RWPE2 (cell line): ENCODE measurements around the gene TTC21A.
A peak's percentile ranks its signal among the peaks of the same experiment; 100 is the strongest.

Experiments
- ATAC-seq: fragments of 200-7000 bp; cut with Tn5 transposase; 3 replicates; pipeline ENCODE4 v1.9.1; 2021; ENCODE audit warnings: low read depth
- DNase-seq: peaks from one replicate; pipeline ENCODE4 v3.0.0-alpha.2; 2020; ENCODE audit warnings: low spot score
- H3K27ac ChIP-seq: fragments of 450-650 bp; 2 replicates; pipeline ENCODE4 v1.5.1; 2017; ENCODE audit warnings: mild to moderate bottlenecking; ENCODE audit not compliant: poor library complexity, severe bottlenecking
- H3K27me3 ChIP-seq: fragments of 250-450 bp; sonication (Bioruptor Pico); 2 replicates; pipeline ENCODE4 v1.5.1; 2021; ENCODE audit warnings: mild to moderate bottlenecking, moderate library complexity; ENCODE audit not compliant: insufficient read depth, poor library complexity, severe bottlenecking
- H3K36me3 ChIP-seq: fragments of 250-450 bp; sonication (Bioruptor Pico); 2 replicates; pipeline ENCODE4 v1.5.1; 2020; ENCODE audit warnings: low read depth, mild to moderate bottlenecking, moderate library complexity
- H3K4me1 ChIP-seq: fragments of 250-450 bp; sonication (Bioruptor Pico); 2 replicates; pipeline ENCODE4 v1.5.1; 2021; ENCODE audit warnings: mild to moderate bottlenecking, moderate library complexity; ENCODE audit not compliant: insufficient read depth, poor library complexity, severe bottlenecking
- H3K4me3 ChIP-seq: fragments of 250-450 bp; sonication (Bioruptor Pico); 2 replicates; pipeline ENCODE4 v1.5.1; 2021; ENCODE audit warnings: mild to moderate bottlenecking, moderate library complexity; ENCODE audit not compliant: severe bottlenecking
- H3K9me3 ChIP-seq: fragments of 250-450 bp; sonication (Bioruptor Pico); 2 replicates; pipeline ENCODE4 v1.5.1; 2021; ENCODE audit warnings: mild to moderate bottlenecking, moderate library complexity; ENCODE audit not compliant: severe bottlenecking
- TF ChIP-seq, protein P1 (sequence below): fragments of 450-650 bp; IDR thresholded peaks from one replicate; pipeline ENCODE4 v1.5.1; 2017; ENCODE audit warnings: mild to moderate bottlenecking, moderate library complexity; ENCODE audit not compliant: poor library complexity, severe bottlenecking

Gene TTC21A

DNA sequence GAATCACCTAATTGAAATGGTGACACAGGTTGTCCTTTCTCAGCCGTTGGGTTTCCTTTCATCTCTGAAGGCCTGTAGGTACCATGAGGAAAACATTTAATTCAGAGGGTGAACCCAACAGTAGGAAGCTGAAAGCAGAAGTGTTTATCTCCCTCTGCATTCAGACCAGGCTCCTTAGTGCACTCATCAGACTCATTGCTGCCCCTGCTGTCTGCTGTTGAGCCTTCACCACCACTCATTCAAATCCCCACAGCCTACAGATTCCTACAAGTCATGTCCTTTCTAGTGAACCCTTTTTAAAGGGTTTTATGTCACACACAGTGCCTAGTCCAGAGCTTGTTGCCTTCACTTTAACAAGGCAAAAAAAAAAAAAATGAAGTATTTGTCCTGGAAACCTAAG is 42.3 kb upstream of the TTC21A start:
- no peak overlapping the region for H3K4me3 ChIP-seq
- peaks cover 45% of the 10 kb centered on the region for H3K36me3 ChIP-seq
- 0 out of 3 replicates have a peak, but pooled peaks have one; percentile 64 for ATAC-seq
- H3K9me3 ChIP-seq, result no peaks in the 10 kb centered on the region
- TF ChIP-seq, protein P1, sequence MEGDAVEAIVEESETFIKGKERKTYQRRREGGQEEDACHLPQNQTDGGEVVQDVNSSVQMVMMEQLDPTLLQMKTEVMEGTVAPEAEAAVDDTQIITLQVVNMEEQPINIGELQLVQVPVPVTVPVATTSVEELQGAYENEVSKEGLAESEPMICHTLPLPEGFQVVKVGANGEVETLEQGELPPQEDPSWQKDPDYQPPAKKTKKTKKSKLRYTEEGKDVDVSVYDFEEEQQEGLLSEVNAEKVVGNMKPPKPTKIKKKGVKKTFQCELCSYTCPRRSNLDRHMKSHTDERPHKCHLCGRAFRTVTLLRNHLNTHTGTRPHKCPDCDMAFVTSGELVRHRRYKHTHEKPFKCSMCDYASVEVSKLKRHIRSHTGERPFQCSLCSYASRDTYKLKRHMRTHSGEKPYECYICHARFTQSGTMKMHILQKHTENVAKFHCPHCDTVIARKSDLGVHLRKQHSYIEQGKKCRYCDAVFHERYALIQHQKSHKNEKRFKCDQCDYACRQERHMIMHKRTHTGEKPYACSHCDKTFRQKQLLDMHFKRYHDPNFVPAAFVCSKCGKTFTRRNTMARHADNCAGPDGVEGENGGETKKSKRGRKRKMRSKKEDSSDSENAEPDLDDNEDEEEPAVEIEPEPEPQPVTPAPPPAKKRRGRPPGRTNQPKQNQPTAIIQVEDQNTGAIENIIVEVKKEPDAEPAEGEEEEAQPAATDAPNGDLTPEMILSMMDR, result no peak
- H3K4me1 ChIP-seq, result no peaks in the 10 kb centered on the region
- DNase-seq, result no peak
- H3K27ac ChIP-seq, result no peak overlapping the region
- no peaks in the 10 kb centered on the region for H3K27me3 ChIP-seq

DNA sequence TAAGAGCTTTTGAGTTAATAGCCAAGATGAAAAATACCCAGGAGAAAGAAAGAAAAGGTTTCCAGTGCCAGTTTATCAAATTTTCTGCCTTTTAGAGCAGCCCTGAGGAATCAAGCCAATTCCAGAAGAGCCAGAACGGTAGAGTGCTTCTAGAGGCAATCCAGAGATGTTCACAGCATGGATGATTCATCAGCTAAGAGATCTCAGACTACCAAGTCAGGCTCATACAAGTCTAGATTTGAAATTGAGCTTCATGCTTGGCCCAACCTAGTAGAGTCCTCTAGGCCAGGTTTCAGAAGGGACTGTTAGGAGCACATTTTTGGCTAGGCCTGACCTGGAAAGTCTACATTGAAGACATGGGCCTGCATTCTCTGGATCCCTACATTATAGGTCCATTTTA is 40.2 kb upstream of the TTC21A start:
- Histone ChIP-seq H3K27ac (no peak overlapping the region), H3K9me3 (no peaks in the 10 kb centered on the region), H3K27me3 (no peaks in the 10 kb centered on the region), H3K4me1 (no peaks in the 10 kb centered on the region), H3K4me3 (no peak overlapping the region), H3K36me3 (peaks cover 53% of the 10 kb centered on the region)
- no peak for DNase-seq
- ATAC-seq, result peak; percentile 54; the same call in 2 of the 3 replicates
- TF ChIP-seq, protein P1, result no peak

DNA sequence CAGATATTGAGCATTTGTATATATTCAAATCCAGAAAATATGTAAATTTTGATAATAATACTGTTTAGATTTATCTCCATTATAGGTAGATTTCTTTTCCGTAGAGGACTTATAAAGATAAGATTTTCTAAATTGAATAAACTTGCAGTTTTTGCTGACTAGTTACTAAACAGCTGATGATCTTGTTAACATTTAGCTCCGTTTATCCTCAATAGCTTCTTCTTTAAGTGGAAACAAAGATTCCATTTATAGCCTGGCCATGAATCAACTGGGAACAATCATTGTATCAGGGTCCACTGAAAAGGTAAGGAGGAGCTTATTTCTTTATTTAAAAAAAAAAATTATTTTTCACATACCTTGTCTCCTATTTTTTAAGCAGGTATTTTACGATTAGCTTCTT is 38.9 kb upstream of the TTC21A start:
- H3K4me3 ChIP-seq, result no peak overlapping the region
- DNase-seq, result no peak
- TF ChIP-seq, protein P1, result no peak
- H3K4me1 ChIP-seq, result no peaks in the 10 kb centered on the region
- no peak for ATAC-seq
- H3K36me3 ChIP-seq, result peaks cover 53% of the 10 kb centered on the region
- H3K27ac ChIP-seq, result no peak overlapping the region
- H3K27me3 ChIP-seq, result no peaks in the 10 kb centered on the region
- H3K9me3 ChIP-seq, result no peaks in the 10 kb centered on the region

DNA sequence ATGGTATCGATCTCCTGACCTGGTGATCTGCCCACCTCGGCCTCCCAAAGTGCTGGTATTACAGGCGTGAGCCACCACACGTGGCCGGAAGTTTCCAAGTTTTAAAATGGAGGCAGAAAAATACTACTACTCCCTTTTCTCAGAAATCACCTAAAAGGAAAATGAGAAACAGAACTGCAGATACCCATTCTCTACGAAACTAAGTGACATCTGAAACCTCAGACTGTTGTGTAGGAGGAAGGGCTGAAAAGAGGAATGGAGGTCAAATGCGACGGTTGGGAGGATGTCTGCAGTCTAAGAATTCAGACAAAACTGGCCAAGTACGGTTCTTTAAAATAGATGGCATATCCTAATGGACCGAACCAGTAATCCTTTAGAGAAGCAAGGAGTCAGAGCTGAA is 31.6 kb upstream of the TTC21A start:
- Histone ChIP-seq H3K4me3 (no peak overlapping the region), H3K36me3 (peaks cover 31% of the 10 kb centered on the region), H3K9me3 (no peaks in the 10 kb centered on the region), H3K4me1 (no peaks in the 10 kb centered on the region), H3K27ac (no peak overlapping the region), H3K27me3 (no peaks in the 10 kb centered on the region)
- TF ChIP-seq, protein P1, result no peak
- DNase-seq (no peak), ATAC-seq (no peak)

DNA sequence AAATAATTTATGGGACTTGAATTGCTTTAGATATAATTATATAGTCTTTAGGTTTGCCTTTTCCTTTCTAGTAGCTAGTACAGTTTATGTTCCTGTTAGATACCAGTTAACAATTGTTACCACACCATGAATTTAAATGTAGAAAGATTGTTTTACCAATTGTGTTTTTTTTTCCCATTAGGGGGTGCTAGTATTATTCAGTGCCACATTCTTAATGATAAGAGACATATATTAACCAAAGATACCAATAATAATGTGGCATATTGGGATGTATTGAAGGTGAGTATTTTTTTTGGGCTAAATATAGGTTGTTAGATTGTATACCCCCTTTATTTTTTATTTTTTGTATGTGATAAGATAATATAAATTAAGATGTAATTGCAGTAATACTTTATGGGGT is 27.9 kb upstream of the TTC21A start:
- Histone ChIP-seq H3K27me3 (no peaks in the 10 kb centered on the region), H3K4me3 (no peak overlapping the region), H3K36me3 (peaks cover 33% of the 10 kb centered on the region), H3K27ac (no peak overlapping the region), H3K4me1 (no peaks in the 10 kb centered on the region), H3K9me3 (no peaks in the 10 kb centered on the region)
- TF ChIP-seq, protein P1, result peak; percentile 36
- ATAC-seq, result no peak
- no peak for DNase-seq
